Measurements from ENCODE around the gene TNS4. TPM values are rescaled to one million over a fixed set of nuclear protein-coding genes. Genes with fewer than 3 reads are reported as not detected.
A peak's percentile ranks its signal among the peaks of the same experiment; 100 is the strongest.

TNS4 gene
- total RNA-seq, 1 experiment from 2014 or later = 522 TPM

DNA sequence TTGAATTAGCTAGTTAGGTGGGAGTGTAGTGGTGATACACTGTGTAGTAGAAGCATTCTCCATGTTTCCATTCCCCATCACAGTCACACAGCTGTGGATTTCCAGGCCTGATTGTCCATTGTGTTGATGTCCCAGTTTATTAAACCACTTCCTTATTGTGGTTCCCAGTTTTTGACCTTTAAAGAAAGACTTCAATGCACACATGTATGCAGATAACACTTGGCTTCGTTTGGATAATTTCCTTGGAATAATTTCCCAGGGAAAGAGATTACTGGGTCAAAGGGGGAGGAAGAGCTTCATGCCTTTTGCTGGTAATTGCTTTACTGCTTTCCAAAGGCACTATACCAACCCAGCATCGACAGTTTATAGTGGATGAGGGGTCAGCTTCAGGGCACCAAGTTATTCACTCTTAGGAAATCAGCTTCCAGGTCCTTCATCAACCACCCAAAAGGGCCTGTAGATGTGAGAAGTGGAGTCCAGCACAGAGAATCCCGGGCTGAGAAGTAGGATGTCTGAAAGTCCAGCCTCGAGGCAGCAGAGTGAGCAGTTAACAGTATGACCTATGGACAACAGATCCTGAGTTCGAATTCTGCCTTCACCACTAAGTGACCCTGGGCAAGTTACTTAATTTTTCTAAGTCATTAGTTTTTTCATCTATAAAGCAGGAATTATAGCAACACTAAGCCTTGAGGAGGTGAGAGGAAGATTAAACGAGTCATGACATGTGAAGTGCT lies 31.3 kb upstream of the TNS4 start:
- no peak overlapping the region for H3K4me3 Mint-ChIP-seq (ENCODE audit: unreplicated experiment)
- no peak for DNase-seq (ENCODE audit: unreplicated experiment)
- TF ChIP-seq, protein P1, sequence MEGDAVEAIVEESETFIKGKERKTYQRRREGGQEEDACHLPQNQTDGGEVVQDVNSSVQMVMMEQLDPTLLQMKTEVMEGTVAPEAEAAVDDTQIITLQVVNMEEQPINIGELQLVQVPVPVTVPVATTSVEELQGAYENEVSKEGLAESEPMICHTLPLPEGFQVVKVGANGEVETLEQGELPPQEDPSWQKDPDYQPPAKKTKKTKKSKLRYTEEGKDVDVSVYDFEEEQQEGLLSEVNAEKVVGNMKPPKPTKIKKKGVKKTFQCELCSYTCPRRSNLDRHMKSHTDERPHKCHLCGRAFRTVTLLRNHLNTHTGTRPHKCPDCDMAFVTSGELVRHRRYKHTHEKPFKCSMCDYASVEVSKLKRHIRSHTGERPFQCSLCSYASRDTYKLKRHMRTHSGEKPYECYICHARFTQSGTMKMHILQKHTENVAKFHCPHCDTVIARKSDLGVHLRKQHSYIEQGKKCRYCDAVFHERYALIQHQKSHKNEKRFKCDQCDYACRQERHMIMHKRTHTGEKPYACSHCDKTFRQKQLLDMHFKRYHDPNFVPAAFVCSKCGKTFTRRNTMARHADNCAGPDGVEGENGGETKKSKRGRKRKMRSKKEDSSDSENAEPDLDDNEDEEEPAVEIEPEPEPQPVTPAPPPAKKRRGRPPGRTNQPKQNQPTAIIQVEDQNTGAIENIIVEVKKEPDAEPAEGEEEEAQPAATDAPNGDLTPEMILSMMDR (IDR thresholded peaks at IDR 0.05; ENCODE audit: unreplicated experiment) = no peak
- H3K27ac Mint-ChIP-seq (ENCODE audit: low read depth, unreplicated experiment) = peak overlapping the region; percentile 53
- H3K27me3 Mint-ChIP-seq (ENCODE audit: insufficient read depth, unreplicated experiment) = no peaks in the 10 kb centered on the region
- intact Hi-C loops (cut with micrococcal nuclease) = loop anchor here (1.0 kb wide), 7 partner anchors 28 to 174 kb away; no protein-coding TSS in a partner anchor
- no peaks in the 10 kb centered on the region for H3K9me3 Mint-ChIP-seq (ENCODE audit: unreplicated experiment)
- ChIA-PET CTCF (interaction anchor here (0.5 to 9.8 kb wide), 42 partner anchors 10 to 174 kb away, joined by 3 to 97 read pairs (median 6); partner anchors contain the start of genes GJD3 and TNS4), POLR2A (interaction anchor here (0.7 to 13.6 kb wide), 18 partner anchors 9 to 175 kb away, joined by 3 to 472 read pairs (median 7); partner anchors contain the start of genes IGFBP4, TNS4 and TOP2A)
- peaks cover 7% of the 10 kb centered on the region for H3K36me3 Mint-ChIP-seq (ENCODE audit: insufficient read depth, unreplicated experiment)
- BruUV-seq (replicated peaks) = no TSS peak
- peaks cover 49% of the 10 kb centered on the region for H3K4me1 Mint-ChIP-seq (ENCODE audit: insufficient read depth, unreplicated experiment)

DNA sequence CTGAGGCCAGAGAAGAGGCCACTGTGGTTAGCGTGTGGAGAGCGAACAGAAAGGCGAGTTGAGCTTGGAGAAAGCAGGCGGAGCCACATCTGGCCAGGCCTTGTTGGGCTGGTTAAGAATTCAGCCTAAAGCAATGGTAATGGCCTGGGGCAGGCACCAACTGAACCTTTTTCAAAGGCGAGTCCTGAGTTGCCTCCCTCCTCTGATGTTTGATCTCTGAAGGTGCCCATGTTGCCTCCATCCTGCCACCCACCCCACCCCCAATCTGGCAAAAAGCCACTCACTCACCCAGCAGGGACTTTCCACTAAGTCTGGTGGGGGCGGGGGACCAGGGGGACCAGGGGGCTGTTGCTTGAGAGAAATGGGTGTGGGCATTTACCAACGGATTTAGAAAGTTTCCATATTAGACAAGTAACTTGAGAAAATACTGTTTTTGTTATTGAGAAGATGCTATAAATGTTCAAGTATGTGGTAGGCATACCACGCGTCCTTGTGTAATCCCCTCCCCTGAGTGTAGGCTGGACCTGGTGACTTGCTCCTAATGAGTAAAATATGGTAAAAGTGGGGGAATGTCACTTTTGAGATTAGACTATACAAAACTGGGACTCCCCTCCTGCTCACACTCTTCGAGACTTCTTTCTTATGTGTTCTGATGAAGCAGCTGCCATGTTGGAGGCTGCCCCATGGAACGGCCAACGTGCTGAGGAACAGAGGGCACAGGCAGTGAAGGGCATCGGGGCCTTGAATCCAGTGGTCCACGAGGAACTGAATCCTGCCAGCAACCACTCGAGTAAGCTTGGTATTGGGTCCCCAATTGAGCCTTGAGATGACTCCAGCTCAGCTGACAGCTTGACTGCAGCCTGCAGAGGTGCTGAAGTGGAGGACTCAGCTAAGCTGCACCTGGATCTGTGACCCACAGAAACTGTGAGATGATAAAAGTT lies 29.9 kb upstream of the TNS4 start:
- intact Hi-C loops (cut with micrococcal nuclease) = no loop called here
- ChIA-PET CTCF (interaction anchor here (0.5 to 9.8 kb wide), 26 partner anchors 8 to 326 kb away, joined by 3 to 97 read pairs (median 6); no protein-coding TSS in a partner anchor), POLR2A (interaction anchor here (0.5 to 15.6 kb wide), 18 partner anchors 8 to 199 kb away, joined by 3 to 614 read pairs (median 6); partner anchors contain the start of genes IGFBP4, TNS4 and TOP2A)
- Mint-ChIP-seq H3K9me3 (ENCODE audit: unreplicated experiment) (no peaks in the 10 kb centered on the region), H3K27ac (ENCODE audit: low read depth, unreplicated experiment) (peak overlapping the region; percentile 24), H3K36me3 (ENCODE audit: insufficient read depth, unreplicated experiment) (peaks cover 7% of the 10 kb centered on the region), H3K4me1 (ENCODE audit: insufficient read depth, unreplicated experiment) (peaks cover 37% of the 10 kb centered on the region), H3K4me3 (ENCODE audit: unreplicated experiment) (no peak overlapping the region), H3K27me3 (ENCODE audit: insufficient read depth, unreplicated experiment) (no peaks in the 10 kb centered on the region)
- no TSS peak for BruUV-seq (replicated peaks)
- TF ChIP-seq, protein P1 (IDR thresholded peaks at IDR 0.05; ENCODE audit: unreplicated experiment) = no peak
- no peak for DNase-seq (ENCODE audit: unreplicated experiment)

DNA sequence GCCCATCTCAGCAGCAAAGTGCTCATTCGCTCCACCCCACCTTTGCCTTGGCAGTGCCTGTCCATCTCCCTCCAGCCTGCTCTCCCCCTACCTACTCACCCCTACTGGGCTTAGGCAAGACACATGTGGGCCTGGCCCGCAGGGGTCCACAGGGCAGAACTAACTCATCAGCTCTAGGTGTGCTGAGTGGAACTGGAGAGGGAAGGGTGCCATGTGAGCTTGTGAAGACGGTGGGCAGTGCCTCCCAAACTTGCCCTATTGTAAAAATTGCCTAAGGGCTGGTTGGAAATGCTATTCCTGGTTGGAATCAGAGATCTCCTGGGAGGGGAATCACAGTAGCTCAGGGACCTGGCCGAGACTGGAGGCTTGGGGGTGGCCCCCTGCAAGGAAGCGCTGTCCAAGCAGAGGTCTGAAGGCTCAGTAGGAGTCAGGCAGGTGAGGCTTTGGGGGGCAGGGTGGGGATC lies 29.1 kb upstream of the TNS4 start:
- BruUV-seq (replicated peaks) = no TSS peak
- H3K27ac Mint-ChIP-seq (ENCODE audit: low read depth, unreplicated experiment) = no peak overlapping the region
- intact Hi-C loops (cut with micrococcal nuclease) = no loop called here
- H3K4me3 Mint-ChIP-seq (ENCODE audit: unreplicated experiment) = no peak overlapping the region
- POLR2A ChIA-PET = interaction anchor here (1.0 to 15.6 kb wide), 6 partner anchors 17 to 114 kb away, joined by 3 to 614 read pairs (median 10); partner anchors contain the start of genes TNS4 and TOP2A
- H3K9me3 Mint-ChIP-seq (ENCODE audit: unreplicated experiment) = no peaks in the 10 kb centered on the region
- no peak for DNase-seq (ENCODE audit: unreplicated experiment)
- peaks cover 7% of the 10 kb centered on the region for H3K36me3 Mint-ChIP-seq (ENCODE audit: insufficient read depth, unreplicated experiment)
- CTCF ChIA-PET = interaction anchor here (0.7 to 7.8 kb wide), 8 partner anchors 30 to 114 kb away, joined by 3 to 97 read pairs (median 4); no protein-coding TSS in a partner anchor
- peaks cover 34% of the 10 kb centered on the region for H3K4me1 Mint-ChIP-seq (ENCODE audit: insufficient read depth, unreplicated experiment)
- no peaks in the 10 kb centered on the region for H3K27me3 Mint-ChIP-seq (ENCODE audit: insufficient read depth, unreplicated experiment)
- TF ChIP-seq, protein P1 (IDR thresholded peaks at IDR 0.05; ENCODE audit: unreplicated experiment) = no peak
